SK-N-SH treated with all-trans-retinoic acid at 6 μM for 48 hours (cell line): ENCODE results near the gene DCUN1D5.

Experiments
- ATAC-seq: fragments of 200-7000 bp; cut with Tn5 transposase; 3 replicates; pipeline ENCODE4 v1.9.1; 2020; ENCODE audit warnings: mild to moderate bottlenecking, moderate library complexity
- ARNTL ChIP-seq: fragments of 450-650 bp; formaldehyde crosslinking; IDR thresholded peaks from 2 replicates; pipeline ENCODE4 v1.5.0; 2020; ENCODE audit warnings: low read depth, mild to moderate bottlenecking, moderate library complexity, borderline replicate concordance
- BACH2 ChIP-seq: fragments of 250-450 bp; sonication (Bioruptor Pico); IDR thresholded peaks from 2 replicates; pipeline ENCODE4 v1.9.0; 2021; ENCODE audit warnings: mild to moderate bottlenecking, borderline replicate concordance
- CSDC2 ChIP-seq: fragments of 250-450 bp; sonication (Bioruptor Pico); IDR thresholded peaks from 2 replicates; pipeline ENCODE4 v1.5.0; 2020; ENCODE audit warnings: mild to moderate bottlenecking, moderate library complexity
- ESRRG ChIP-seq: fragments of 250-450 bp; sonication (Bioruptor Pico); IDR thresholded peaks from 2 replicates; pipeline ENCODE4 v1.6.1; 2021; ENCODE audit warnings: mild to moderate bottlenecking
- GLIS3 ChIP-seq: fragments of 250-450 bp; sonication (Bioruptor Pico); IDR thresholded peaks from 2 replicates; pipeline ENCODE4 v1.5.0; 2020; ENCODE audit warnings: mild to moderate bottlenecking, moderate library complexity
- ISL1 ChIP-seq: fragments of 250-450 bp; sonication (Bioruptor Pico); IDR thresholded peaks from 2 replicates; pipeline ENCODE4 v2.1.2; 2022; ENCODE audit warnings: mild to moderate bottlenecking, moderate library complexity
- OSR1 ChIP-seq: fragments of 250-450 bp; sonication (Bioruptor Pico); IDR thresholded peaks from 2 replicates; pipeline ENCODE4 v1.8.0; 2022; ENCODE audit warnings: moderate library complexity, mild to moderate bottlenecking, inconsistent platforms
- PPARA ChIP-seq: fragments of 250-450 bp; sonication (Bioruptor Pico); IDR thresholded peaks from 2 replicates; pipeline ENCODE4 v1.5.0; 2020; ENCODE audit warnings: mild to moderate bottlenecking, borderline replicate concordance
- RARB ChIP-seq: fragments of 250-450 bp; sonication (Bioruptor Pico); IDR thresholded peaks from 2 replicates; pipeline ENCODE4 v1.8.0; 2021; ENCODE audit warnings: mild to moderate bottlenecking, moderate library complexity
- SNAI2 ChIP-seq: fragments of 250-450 bp; sonication (Bioruptor Pico); IDR thresholded peaks from 2 replicates; pipeline ENCODE4 v1.5.0; 2020; ENCODE audit warnings: mild to moderate bottlenecking, moderate library complexity
- TCF4 ChIP-seq: fragments of 250-450 bp; sonication (Bioruptor Pico); IDR thresholded peaks from 2 replicates; pipeline ENCODE4 v1.8.0; 2021; ENCODE audit warnings: mild to moderate bottlenecking, moderate library complexity, borderline replicate concordance
- TOX ChIP-seq: fragments of 250-450 bp; sonication (Bioruptor Pico); IDR thresholded peaks from 2 replicates; pipeline ENCODE4 v1.8.0; 2021; ENCODE audit warnings: mild to moderate bottlenecking, moderate library complexity, borderline replicate concordance
- TSHZ2 ChIP-seq: fragments of 250-450 bp; sonication (Bioruptor Pico); IDR thresholded peaks from 2 replicates; pipeline ENCODE4 v1.5.0; 2020; ENCODE audit warnings: mild to moderate bottlenecking, moderate library complexity
- ZC3H10 ChIP-seq: fragments of 250-450 bp; sonication (Bioruptor Pico); IDR thresholded peaks from 2 replicates; pipeline ENCODE4 v1.5.1; 2021; ENCODE audit warnings: mild to moderate bottlenecking, moderate library complexity
- ZFP3 ChIP-seq: fragments of 250-450 bp; sonication (Bioruptor Pico); IDR thresholded peaks from 2 replicates; pipeline ENCODE4 v1.5.0; 2020; ENCODE audit warnings: mild to moderate bottlenecking, moderate library complexity
- ZFP30 ChIP-seq: fragments of 450-650 bp; formaldehyde crosslinking; IDR thresholded peaks from 2 replicates; pipeline ENCODE4 v1.5.0; 2022; ENCODE audit warnings: mild to moderate bottlenecking, moderate library complexity
- ZNF565 ChIP-seq: fragments of 450-650 bp; formaldehyde crosslinking; conservative IDR thresholded peaks from 2 replicates; pipeline ENCODE4 v1.5.0; 2020; ENCODE audit warnings: low read depth, mild to moderate bottlenecking, moderate library complexity
- ZNF70 ChIP-seq: fragments of 450-650 bp; formaldehyde crosslinking; IDR thresholded peaks from 2 replicates; pipeline ENCODE4 v1.5.0; 2020; ENCODE audit warnings: mild to moderate bottlenecking, moderate library complexity
- ZNF8 ChIP-seq: fragments of 450-650 bp; formaldehyde crosslinking; IDR thresholded peaks from 2 replicates; pipeline ENCODE4 v1.5.0; 2020; ENCODE audit warnings: mild to moderate bottlenecking, moderate library complexity
- TF ChIP-seq, protein P1 (sequence below): fragments of 250-450 bp; sonication (Bioruptor Pico); IDR thresholded peaks from 2 replicates; pipeline ENCODE4 v1.8.0; 2021; ENCODE audit warnings: low read depth, mild to moderate bottlenecking, moderate library complexity, borderline replicate concordance
- TF ChIP-seq, protein P2 (sequence below): fragments of 250-450 bp; sonication (Bioruptor Pico); IDR thresholded peaks from 2 replicates; pipeline ENCODE4 v1.8.0; 2020; ENCODE audit warnings: mild to moderate bottlenecking, moderate library complexity, borderline replicate concordance
- TF ChIP-seq, protein P3 (sequence below): fragments of 250-450 bp; sonication (Bioruptor Pico); IDR thresholded peaks from 2 replicates; pipeline ENCODE4 v1.5.1; 2021; ENCODE audit warnings: mild to moderate bottlenecking, moderate library complexity

Gene DCUN1D5

DNA sequence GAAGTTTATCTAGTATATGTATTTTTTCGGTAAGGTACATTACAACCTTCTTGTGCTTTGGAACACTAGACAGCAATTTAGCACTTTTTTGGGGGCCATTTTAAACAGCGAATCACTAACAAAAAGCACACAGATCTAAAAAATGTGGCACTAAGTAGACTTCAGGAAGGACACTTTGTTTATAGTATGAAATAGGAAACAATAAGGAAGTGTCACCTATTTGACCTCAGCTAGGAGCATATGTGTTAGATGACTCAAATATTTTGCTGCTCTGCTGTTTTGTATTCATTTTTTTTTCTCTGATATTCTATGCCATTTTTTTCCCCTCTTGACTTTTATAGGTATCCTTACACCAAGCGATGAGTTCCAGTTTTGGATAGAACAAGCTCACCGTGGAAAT lies 22.9 kb upstream of the DCUN1D5 start:
- TF ChIP-seq, protein P1, sequence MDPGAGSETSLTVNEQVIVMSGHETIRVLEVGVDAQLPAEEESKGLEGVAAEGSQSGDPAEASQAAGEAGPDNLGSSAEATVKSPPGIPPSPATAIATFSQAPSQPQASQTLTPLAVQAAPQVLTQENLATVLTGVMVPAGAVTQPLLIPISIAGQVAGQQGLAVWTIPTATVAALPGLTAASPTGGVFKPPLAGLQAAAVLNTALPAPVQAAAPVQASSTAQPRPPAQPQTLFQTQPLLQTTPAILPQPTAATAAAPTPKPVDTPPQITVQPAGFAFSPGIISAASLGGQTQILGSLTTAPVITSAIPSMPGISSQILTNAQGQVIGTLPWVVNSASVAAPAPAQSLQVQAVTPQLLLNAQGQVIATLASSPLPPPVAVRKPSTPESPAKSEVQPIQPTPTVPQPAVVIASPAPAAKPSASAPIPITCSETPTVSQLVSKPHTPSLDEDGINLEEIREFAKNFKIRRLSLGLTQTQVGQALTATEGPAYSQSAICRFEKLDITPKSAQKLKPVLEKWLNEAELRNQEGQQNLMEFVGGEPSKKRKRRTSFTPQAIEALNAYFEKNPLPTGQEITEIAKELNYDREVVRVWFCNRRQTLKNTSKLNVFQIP, result no peak
- TF ChIP-seq ARNTL (CRISPR knock-in tag) (no peak), RARB (CRISPR knock-in tag) (no peak), CSDC2 (CRISPR knock-in tag) (no peak), ZFP3 (CRISPR knock-in tag) (no peak), SNAI2 (no peak), ZNF8 (CRISPR knock-in tag) (no peak), PPARA (CRISPR knock-in tag) (no peak), ZFP30 (CRISPR knock-in tag) (no peak), TSHZ2 (CRISPR knock-in tag) (no peak), ZNF565 (CRISPR knock-in tag) (no peak), ISL1 (no peak)
- TF ChIP-seq, protein P2, sequence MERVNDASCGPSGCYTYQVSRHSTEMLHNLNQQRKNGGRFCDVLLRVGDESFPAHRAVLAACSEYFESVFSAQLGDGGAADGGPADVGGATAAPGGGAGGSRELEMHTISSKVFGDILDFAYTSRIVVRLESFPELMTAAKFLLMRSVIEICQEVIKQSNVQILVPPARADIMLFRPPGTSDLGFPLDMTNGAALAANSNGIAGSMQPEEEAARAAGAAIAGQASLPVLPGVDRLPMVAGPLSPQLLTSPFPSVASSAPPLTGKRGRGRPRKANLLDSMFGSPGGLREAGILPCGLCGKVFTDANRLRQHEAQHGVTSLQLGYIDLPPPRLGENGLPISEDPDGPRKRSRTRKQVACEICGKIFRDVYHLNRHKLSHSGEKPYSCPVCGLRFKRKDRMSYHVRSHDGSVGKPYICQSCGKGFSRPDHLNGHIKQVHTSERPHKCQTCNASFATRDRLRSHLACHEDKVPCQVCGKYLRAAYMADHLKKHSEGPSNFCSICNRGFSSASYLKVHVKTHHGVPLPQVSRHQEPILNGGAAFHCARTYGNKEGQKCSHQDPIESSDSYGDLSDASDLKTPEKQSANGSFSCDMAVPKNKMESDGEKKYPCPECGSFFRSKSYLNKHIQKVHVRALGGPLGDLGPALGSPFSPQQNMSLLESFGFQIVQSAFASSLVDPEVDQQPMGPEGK (CRISPR knock-in tag), result no peak
- TF ChIP-seq, protein P3, sequence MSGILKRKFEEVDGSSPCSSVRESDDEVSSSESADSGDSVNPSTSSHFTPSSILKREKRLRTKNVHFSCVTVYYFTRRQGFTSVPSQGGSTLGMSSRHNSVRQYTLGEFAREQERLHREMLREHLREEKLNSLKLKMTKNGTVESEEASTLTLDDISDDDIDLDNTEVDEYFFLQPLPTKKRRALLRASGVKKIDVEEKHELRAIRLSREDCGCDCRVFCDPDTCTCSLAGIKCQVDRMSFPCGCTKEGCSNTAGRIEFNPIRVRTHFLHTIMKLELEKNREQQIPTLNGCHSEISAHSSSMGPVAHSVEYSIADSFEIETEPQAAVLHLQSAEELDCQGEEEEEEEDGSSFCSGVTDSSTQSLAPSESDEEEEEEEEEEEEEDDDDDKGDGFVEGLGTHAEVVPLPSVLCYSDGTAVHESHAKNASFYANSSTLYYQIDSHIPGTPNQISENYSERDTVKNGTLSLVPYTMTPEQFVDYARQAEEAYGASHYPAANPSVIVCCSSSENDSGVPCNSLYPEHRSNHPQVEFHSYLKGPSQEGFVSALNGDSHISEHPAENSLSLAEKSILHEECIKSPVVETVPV (CRISPR knock-in tag), result no peak
- TF ChIP-seq, all 23 proteins: peak for 0
- ATAC-seq, result no peak

GRCh38 chr11:103112364-103112763 lies 20.4 kb upstream of the DCUN1D5 start:
- TF ChIP-seq ZC3H10 (CRISPR knock-in tag), result no peak
- TF ChIP-seq ZNF8 (CRISPR knock-in tag), result no peak
- TF ChIP-seq ISL1, result no peak
- TF ChIP-seq CSDC2 (CRISPR knock-in tag), result no peak
- no peak for TF ChIP-seq RARB (CRISPR knock-in tag)
- no peak for TF ChIP-seq TSHZ2 (CRISPR knock-in tag)
- TF ChIP-seq ZFP3 (CRISPR knock-in tag), result no peak
- TF ChIP-seq GLIS3 (CRISPR knock-in tag), result no peak
- TF ChIP-seq ZNF70 (CRISPR knock-in tag), result no peak
- no peak for TF ChIP-seq SNAI2
- TF ChIP-seq TOX (CRISPR knock-in tag), result no peak
- no peak for TF ChIP-seq BACH2
- TF ChIP-seq, protein P2 (CRISPR knock-in tag), result no peak
- no peak for TF ChIP-seq ESRRG (CRISPR knock-in tag)
- TF ChIP-seq, protein P1, result no peak
- TF ChIP-seq TCF4, result no peak
- TF ChIP-seq ARNTL (CRISPR knock-in tag), result no peak
- TF ChIP-seq OSR1 (CRISPR knock-in tag), result no peak
- no peak for TF ChIP-seq ZFP30 (CRISPR knock-in tag)
- no peak for TF ChIP-seq ZNF565 (CRISPR knock-in tag)
- TF ChIP-seq, all 23 proteins: peak for 0
- ATAC-seq, result no peak
